22Rv1 (cell line): ENCODE results near the gene MATN3.
A peak's percentile ranks its signal among the peaks of the same experiment; 100 is the strongest.

Experiments used
- H3K27ac ChIP-seq: fragments of 450-650 bp; 2 replicates; pipeline ENCODE4 v1.5.1; 2017
- ZFX ChIP-seq: fragments of 450-650 bp; IDR thresholded peaks from 2 replicates; pipeline ENCODE4 v1.6.1; 2017; ENCODE audit warnings: antibody characterized with exemption, borderline replicate concordance
- TF ChIP-seq, protein P1 (sequence below): fragments of 450-650 bp; IDR thresholded peaks from 2 replicates; pipeline ENCODE4 v1.5.1; 2017; ENCODE audit warnings: mild to moderate bottlenecking

The MATN3 gene

DNA sequence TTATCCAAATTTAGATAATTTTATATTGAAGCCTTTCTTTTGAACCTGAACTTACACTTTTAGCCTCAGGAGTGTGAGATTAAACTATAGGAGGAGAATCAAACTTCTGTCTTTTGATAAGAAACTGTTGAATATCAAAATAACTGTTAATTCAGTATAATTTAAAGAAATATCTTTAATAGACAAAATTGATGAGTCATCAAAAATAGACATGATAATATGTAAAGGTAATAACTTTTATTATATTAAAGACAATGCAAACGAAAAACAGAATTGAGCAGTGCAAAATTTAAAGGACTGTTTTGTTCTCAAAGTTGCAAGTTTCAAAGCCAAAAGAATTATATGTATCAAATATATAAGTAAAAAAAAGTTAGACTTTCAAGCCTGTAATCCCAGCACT, 20.6 kb downstream of the MATN3 start:
- TF ChIP-seq ZFX, result no peak
- TF ChIP-seq, protein P1, sequence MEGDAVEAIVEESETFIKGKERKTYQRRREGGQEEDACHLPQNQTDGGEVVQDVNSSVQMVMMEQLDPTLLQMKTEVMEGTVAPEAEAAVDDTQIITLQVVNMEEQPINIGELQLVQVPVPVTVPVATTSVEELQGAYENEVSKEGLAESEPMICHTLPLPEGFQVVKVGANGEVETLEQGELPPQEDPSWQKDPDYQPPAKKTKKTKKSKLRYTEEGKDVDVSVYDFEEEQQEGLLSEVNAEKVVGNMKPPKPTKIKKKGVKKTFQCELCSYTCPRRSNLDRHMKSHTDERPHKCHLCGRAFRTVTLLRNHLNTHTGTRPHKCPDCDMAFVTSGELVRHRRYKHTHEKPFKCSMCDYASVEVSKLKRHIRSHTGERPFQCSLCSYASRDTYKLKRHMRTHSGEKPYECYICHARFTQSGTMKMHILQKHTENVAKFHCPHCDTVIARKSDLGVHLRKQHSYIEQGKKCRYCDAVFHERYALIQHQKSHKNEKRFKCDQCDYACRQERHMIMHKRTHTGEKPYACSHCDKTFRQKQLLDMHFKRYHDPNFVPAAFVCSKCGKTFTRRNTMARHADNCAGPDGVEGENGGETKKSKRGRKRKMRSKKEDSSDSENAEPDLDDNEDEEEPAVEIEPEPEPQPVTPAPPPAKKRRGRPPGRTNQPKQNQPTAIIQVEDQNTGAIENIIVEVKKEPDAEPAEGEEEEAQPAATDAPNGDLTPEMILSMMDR, result no peak
- no peak overlapping the region for H3K27ac ChIP-seq

- peak overlapping the region; percentile 53 for H3K27ac ChIP-seq
- TF ChIP-seq, protein P1, result no peak
- no peak for TF ChIP-seq ZFX
These were observed 22.1 kb downstream of the MATN3 start for GRCh38 chr2:19990416-19990728.

DNA sequence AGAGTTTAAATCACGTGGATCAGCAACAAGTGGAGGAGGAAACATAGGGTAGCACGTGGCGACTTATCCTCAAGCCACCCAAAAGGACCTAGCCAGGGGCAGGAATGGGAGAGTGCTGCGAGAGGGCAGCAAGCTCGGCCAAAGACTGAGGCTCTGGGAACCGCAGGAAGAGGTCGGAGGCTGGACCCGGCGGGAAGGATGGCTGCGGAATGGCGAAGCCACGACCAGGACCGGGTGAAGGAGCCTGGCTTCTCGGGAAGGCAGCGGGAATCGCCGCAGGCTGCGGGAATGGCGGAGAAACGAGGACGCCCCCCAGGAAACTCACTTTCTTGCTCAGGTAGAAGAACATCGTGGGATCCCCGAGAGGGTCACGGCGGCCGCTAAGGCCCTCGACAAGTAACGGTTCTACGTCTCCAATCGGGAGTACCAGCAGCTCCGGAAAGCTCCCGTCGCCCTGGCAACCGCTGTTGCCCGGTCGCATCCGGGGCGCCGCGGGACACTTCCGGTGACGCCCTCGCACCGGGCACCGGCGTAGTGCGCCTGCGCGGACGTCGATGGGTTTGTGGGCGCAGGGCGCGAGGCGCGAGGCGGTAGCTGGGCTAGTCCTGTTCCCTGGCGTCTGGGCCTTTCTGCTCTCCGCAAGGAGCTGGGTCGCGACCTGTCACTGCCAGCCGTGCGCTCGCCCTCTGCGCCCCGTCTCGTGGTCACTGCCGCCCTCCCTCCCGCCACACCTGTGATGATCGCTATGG, 22.6 kb downstream of the MATN3 start, which contains the start of gene WDR35:
Gene WDR35, minus strand, starts transcription at position 439 of the 749 bp plus-strand sequence. Its CDS starts 90 bp downstream, at position 349.
- TF ChIP-seq ZFX, result no peak
- TF ChIP-seq, protein P1, result no peak
- peak within 1 kb of the TSS; percentile 53 for H3K27ac ChIP-seq

DNA sequence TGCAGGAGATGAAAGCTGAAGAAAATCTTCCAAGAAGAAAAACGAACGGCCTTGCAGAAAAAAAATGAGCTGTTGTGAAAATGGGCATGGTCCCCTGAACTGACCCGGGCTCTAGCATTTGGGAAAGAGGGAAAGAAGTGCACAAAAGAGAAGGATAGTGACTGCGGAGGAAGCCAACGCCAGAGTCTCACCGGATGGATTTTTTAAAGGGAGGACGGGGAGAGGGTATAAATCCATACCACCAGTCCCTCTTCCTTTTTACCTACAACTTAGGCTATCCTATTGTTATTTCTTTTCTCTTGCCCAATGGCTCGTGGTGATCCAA, 23.2 kb downstream of the MATN3 start:
- peak overlapping the region; percentile 53 for H3K27ac ChIP-seq
- TF ChIP-seq ZFX, result no peak
- TF ChIP-seq, protein P1, result no peak

DNA sequence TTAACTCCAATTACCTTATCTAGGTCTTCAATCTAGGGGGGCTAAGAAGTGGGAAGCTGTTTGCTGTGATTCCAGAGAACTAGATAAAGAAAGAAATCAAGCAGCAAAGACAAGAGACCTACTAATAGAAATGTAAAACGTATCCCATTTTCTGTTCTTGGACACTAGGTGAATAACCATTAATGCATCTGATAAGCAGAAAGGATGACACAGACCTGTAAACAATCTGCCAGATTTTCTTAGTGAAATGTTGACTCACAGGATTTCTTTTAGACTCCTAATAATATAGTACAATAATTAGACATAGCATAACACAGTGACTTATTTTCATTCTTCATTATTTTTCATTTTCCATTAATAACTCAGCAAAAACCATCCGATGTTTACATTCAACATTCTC, 23.9 kb downstream of the MATN3 start:
- no peak overlapping the region for H3K27ac ChIP-seq
- TF ChIP-seq ZFX, result no peak
- TF ChIP-seq, protein P1, result no peak

DNA sequence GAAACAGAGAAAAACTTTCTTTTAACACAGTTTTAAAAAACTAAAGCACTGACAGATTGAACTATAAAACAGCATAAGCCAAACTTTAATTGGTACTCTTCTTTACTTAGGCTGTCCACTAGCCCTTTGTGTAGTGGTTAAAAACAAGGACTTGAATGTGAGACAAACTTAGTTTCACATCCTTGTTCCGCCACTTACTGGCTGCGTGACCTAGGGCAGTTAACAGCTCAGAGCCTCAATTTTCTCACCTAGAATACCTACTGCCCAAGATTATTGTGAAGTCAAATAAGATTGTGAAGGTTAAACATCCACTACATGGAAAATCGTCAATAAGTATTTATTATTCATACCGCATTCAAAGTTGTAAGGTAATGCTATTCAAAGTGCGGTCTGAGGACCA, 24.5 kb downstream of the MATN3 start:
- no peak overlapping the region for H3K27ac ChIP-seq
- no peak for TF ChIP-seq ZFX
- TF ChIP-seq, protein P1, result no peak

DNA sequence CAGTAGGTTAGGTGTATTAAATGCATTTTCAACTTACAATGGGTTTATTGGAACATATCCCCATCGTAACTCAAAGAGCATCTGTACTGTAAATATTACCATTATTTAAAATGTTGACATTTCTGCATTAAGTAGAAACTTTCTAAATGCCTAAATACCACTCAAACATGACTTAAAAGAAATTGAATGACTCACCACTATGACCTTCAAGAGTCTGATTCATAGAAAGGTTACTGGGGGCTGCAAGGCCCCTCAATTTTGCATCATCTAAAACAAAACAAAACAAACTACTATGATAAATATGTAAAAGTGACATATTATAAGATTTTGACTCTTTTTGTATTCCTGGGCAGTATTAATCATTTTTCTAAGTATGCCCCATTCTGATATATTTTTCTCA, 30.2 kb downstream of the MATN3 start:
- no peak overlapping the region for H3K27ac ChIP-seq
- no peak for TF ChIP-seq ZFX
- TF ChIP-seq, protein P1, result no peak
